Erythroblast (primary cell): ENCODE results near the gene PPIL6.

ENCODE experiments used
- DNase-seq, 2 experiments: peaks; one replicate each; lab custom pipeline; 2025; lab: John Stamatoyannopoulos, UW
- GATA1 ChIP-seq: IDR thresholded peaks from 2 replicates; pipeline ENCODE4 v1.6.1; 2011; ENCODE audit warnings: low read depth, mild to moderate bottlenecking, control low read depth, low read length, moderate library complexity
- POLR2A ChIP-seq: IDR thresholded peaks from 2 replicates; pipeline ENCODE4 v1.6.1; 2011; ENCODE audit warnings: mild to moderate bottlenecking, low read length

The PPIL6 gene

GRCh38 chr6:109342911-109343310 is 97.5 kb downstream of the PPIL6 start:
- no peak for TF ChIP-seq POLR2A
- TF ChIP-seq GATA1, result no peak
- no peak for DNase-seq

GRCh38 chr6:109342506-109342905 is 97.9 kb downstream of the PPIL6 start:
- peak; percentile 27 to 68 for DNase-seq
- no peak for TF ChIP-seq POLR2A
- no peak for TF ChIP-seq GATA1

GRCh38 chr6:109340811-109341210 is 99.6 kb downstream of the PPIL6 start:
- no peak for DNase-seq
- no peak for TF ChIP-seq GATA1
